ENCODE measurements around the gene FBXL17. TPM values are rescaled to one million over a fixed set of nuclear protein-coding genes. Genes with fewer than 3 reads are reported as not detected.

The FBXL17 gene
- total and polyA plus RNA-seq, 7 donors: 6.2 to 36.1 (median 30.3) TPM

- no peak for ATAC-seq
- intact Hi-C loops (cut with DNase I): no loop called here
- no peaks in the 10 kb centered on the region for H3K27me3 ChIP-seq (ENCODE audit: insufficient read depth in 3 of 3, low read length in 2 of 3)
- no peaks in the 10 kb centered on the region for H3K9me3 ChIP-seq
- no peak overlapping the region for H3K4me3 ChIP-seq
- H3K4me1 ChIP-seq: no peaks in the 10 kb centered on the region
- no peaks in the 10 kb centered on the region for H3K36me3 ChIP-seq (ENCODE audit: insufficient read depth in 1 of 2, low read depth in 1 of 2)
- DNase-seq: no peak
- WGBS, 3 donors: 56 to 70% (median 66%) methylated on average over 7 of the region's 7 CpGs
- H3K27ac ChIP-seq: no peak overlapping the region
- no peak for TF ChIP-seq CTCF (IDR thresholded peaks at IDR 0.05)
Observed at GRCh38 chr5:108036482-108036881, 345.4 kb downstream of the FBXL17 start.

GRCh38 chr5:108028883-108029282 is 353.0 kb downstream of the FBXL17 start:
- ATAC-seq (no peak), DNase-seq (no peak)
- Histone ChIP-seq H3K27me3 (ENCODE audit: insufficient read depth in 3 of 3, low read length in 2 of 3) (no peaks in the 10 kb centered on the region), H3K27ac (no peak overlapping the region), H3K9me3 (no peaks in the 10 kb centered on the region), H3K36me3 (ENCODE audit: insufficient read depth in 1 of 2, low read depth in 1 of 2) (no peaks in the 10 kb centered on the region), H3K4me1 (peaks cover 6% of the 10 kb centered on the region), H3K4me3 (no peak overlapping the region)
- intact Hi-C loops (cut with DNase I): no loop called here
- TF ChIP-seq CTCF (IDR thresholded peaks at IDR 0.05): no peak
- 64 to 76% (median 74%) methylated on average over 3 of the region's 3 CpGs for WGBS, 3 donors

GRCh38 chr5:108028412-108028811 is 353.5 kb downstream of the FBXL17 start:
- H3K4me1 ChIP-seq: peaks cover 6% of the 10 kb centered on the region
- H3K27me3 ChIP-seq (ENCODE audit: insufficient read depth in 3 of 3, low read length in 2 of 3): no peaks in the 10 kb centered on the region
- DNase-seq (no peak), ATAC-seq (no peak)
- no peaks in the 10 kb centered on the region for H3K9me3 ChIP-seq
- H3K4me3 ChIP-seq: no peak overlapping the region
- intact Hi-C loops (cut with DNase I): no loop called here
- no peaks in the 10 kb centered on the region for H3K36me3 ChIP-seq (ENCODE audit: insufficient read depth in 1 of 2, low read depth in 1 of 2)
- TF ChIP-seq CTCF (IDR thresholded peaks at IDR 0.05): no peak
- no peak overlapping the region for H3K27ac ChIP-seq

- intact Hi-C loops (cut with DNase I): no loop called here
- H3K4me1 ChIP-seq: peaks cover 6% of the 10 kb centered on the region
- H3K27me3 ChIP-seq (ENCODE audit: insufficient read depth in 3 of 3, low read length in 2 of 3): no peaks in the 10 kb centered on the region
- WGBS, 3 donors: 65 to 84% (median 66%) methylated on average over 2 of the region's 2 CpGs
- H3K36me3 ChIP-seq (ENCODE audit: insufficient read depth in 1 of 2, low read depth in 1 of 2): no peaks in the 10 kb centered on the region
- no peak overlapping the region for H3K27ac ChIP-seq
- no peaks in the 10 kb centered on the region for H3K9me3 ChIP-seq
- ATAC-seq (no peak), DNase-seq (no peak)
- TF ChIP-seq CTCF (IDR thresholded peaks at IDR 0.05): no peak
- H3K4me3 ChIP-seq: no peak overlapping the region
Observed at GRCh38 chr5:108025957-108026356, 355.9 kb downstream of the FBXL17 start.

- H3K36me3 ChIP-seq (ENCODE audit: insufficient read depth in 1 of 2, low read depth in 1 of 2): no peaks in the 10 kb centered on the region
- no peak overlapping the region for H3K4me3 ChIP-seq
- intact Hi-C loops (cut with DNase I): no loop called here
- H3K27me3 ChIP-seq (ENCODE audit: insufficient read depth in 3 of 3, low read length in 2 of 3): no peaks in the 10 kb centered on the region
- no peak for TF ChIP-seq CTCF (IDR thresholded peaks at IDR 0.05)
- DNase-seq (no peak), ATAC-seq (no peak)
- no peak overlapping the region for H3K27ac ChIP-seq
- H3K4me1 ChIP-seq: peaks cover 6% of the 10 kb centered on the region
- 37 to 58% (median 50%) methylated on average over 1 of the region's 1 CpG for WGBS, 3 donors
- H3K9me3 ChIP-seq: no peaks in the 10 kb centered on the region
Observed at GRCh38 chr5:108024986-108025385, 356.9 kb downstream of the FBXL17 start.

All from psoas muscle (tissue), 8 donors.